HEK293T (cell line): ENCODE measurements around the gene SP110.

Source experiments
- BHLHE40 ChIP-seq: fragments of 450-650 bp; IDR thresholded peaks from 2 replicates; pipeline ENCODE4 v1.6.1; 2016; ENCODE audit warnings: mild to moderate bottlenecking, moderate library complexity, borderline replicate concordance
- FOXA1 ChIP-seq: fragments of 450-650 bp; IDR thresholded peaks from 2 replicates; pipeline ENCODE4 v1.6.1; 2016; ENCODE audit warnings: mild to moderate bottlenecking
- FOXM1 ChIP-seq: fragments of 450-650 bp; IDR thresholded peaks from 2 replicates; pipeline ENCODE4 v1.6.1; 2017; ENCODE audit warnings: mild to moderate bottlenecking, borderline replicate concordance
- SP1 ChIP-seq: fragments of 450-650 bp; IDR thresholded peaks from 2 replicates; pipeline ENCODE4 v1.6.1; 2017
- SUZ12 ChIP-seq: fragments of 450-650 bp; IDR thresholded peaks from 2 replicates; pipeline ENCODE4 v1.6.1; 2016; ENCODE audit warnings: mild to moderate bottlenecking

- no peak for TF ChIP-seq BHLHE40
- no peak for TF ChIP-seq FOXA1
- no peak for TF ChIP-seq SUZ12
- TF ChIP-seq FOXM1: no peak
- no peak for TF ChIP-seq SP1
Observed at GRCh38 chr2:230152334-230152733, 67.5 kb downstream of the SP110 start.
